Uterus (tissue), 4 donors: Measurements from ENCODE around the gene GPR6. TPM values are rescaled to one million over a fixed set of nuclear protein-coding genes. Genes with fewer than 3 reads are reported as not detected.

Source experiments
- DNase-seq, 2 donors: peaks; one replicate each; pipeline ENCODE4 v3.0.0-alpha.2; 2019 to 2020
- H3K27ac ChIP-seq, 2 donors: fragments of 200-600 bp; sonication (generic); 1 replicate in 1 of 2; 2 replicates in 1 of 2; pipeline ENCODE4 v1.5.1; 2016 to 2018
- H3K27me3 ChIP-seq, 2 donors: fragments of 200-600 bp; sonication (generic); one replicate each; pipeline ENCODE4 v1.5.1; 2018 to 2019; ENCODE audit warnings: control low read depth in 1 of 2
- H3K36me3 ChIP-seq, 2 donors: fragments of 200-600 bp; sonication (generic); one replicate each; pipeline ENCODE4 v1.5.1; 2019; ENCODE audit warnings: control low read depth in 1 of 2
- H3K4me1 ChIP-seq, 2 donors: fragments of 200-600 bp; sonication (generic); one replicate each; pipeline ENCODE4 v1.5.1; 2018 to 2019; ENCODE audit warnings: control low read depth in 1 of 2
- H3K4me3 ChIP-seq, 2 donors: fragments of 200-600 bp; sonication (generic); 1 replicate in 1 of 2; 2 replicates in 1 of 2; pipeline ENCODE4 v1.5.1; 2018 to 2019; ENCODE audit warnings: mild to moderate bottlenecking in 1 of 2
- H3K9me3 ChIP-seq, 2 donors: fragments of 200-600 bp; sonication (generic); one replicate each; pipeline ENCODE4 v1.5.1; 2019; ENCODE audit warnings: control low read depth in 1 of 2
- CTCF ChIP-seq, 4 experiments: fragments of 200-600 bp in 2 of 4; fragments of 450-650 bp in 2 of 4; sonication (generic) in 2 of 4; IDR thresholded peaks; one replicate each; pipeline ENCODE4 v1.5.1; 2016 to 2019; ENCODE audit warnings: antibody characterized with exemption in 4 of 4, mild to moderate bottlenecking in 2 of 4, moderate library complexity in 1 of 4
- POLR2A ChIP-seq, 2 donors: fragments of 450-650 bp; IDR thresholded peaks; one replicate each; pipeline ENCODE4 v1.6.1; 2016; ENCODE audit warnings: antibody characterized with exemption in 2 of 2, mild to moderate bottlenecking in 1 of 2, moderate library complexity in 1 of 2
- intact Hi-C: fragments of 100-400 bp; cut with DNase I; formaldehyde crosslinking; loops from one replicate; pipeline ENCODE4 v1.15.1; 2023; ENCODE audit warnings: low total_unique reads
- total RNA-seq, 4 donors: library from RNA; depleted of rRNA in 3 of 4; stranded (reverse); fragments of >200 nt in 3 of 4; gene quantifications; one replicate each; pipeline versions ENCODE4 v1.1.0 to v1.2.4, GENCODE V29; 2014 to 2023
- donor health status: DM: yes; HTN: yes; CAD: no.

GPR6 gene
- total RNA-seq, 4 donors from 2014 or later = not detected

- TF ChIP-seq CTCF (IDR thresholded peaks at IDR 0.05) (no peak), POLR2A (IDR thresholded peaks at IDR 0.05) (no peak)
- no peaks in the 10 kb centered on the region for H3K36me3 ChIP-seq
- H3K9me3 ChIP-seq = no peaks in the 10 kb centered on the region
- no peak overlapping the region for H3K4me3 ChIP-seq
- H3K27me3 ChIP-seq = no peaks in the 10 kb centered on the region
- no peak for DNase-seq
- H3K27ac ChIP-seq = no peak overlapping the region
- intact Hi-C loops = no loop called here
- no peaks in the 10 kb centered on the region for H3K4me1 ChIP-seq
Observed at GRCh38 chr6:110017946-110018345, 39.8 kb downstream of the GPR6 start.

- TF ChIP-seq CTCF (IDR thresholded peaks at IDR 0.05) (no peak), POLR2A (IDR thresholded peaks at IDR 0.05) (no peak)
- no peak for DNase-seq
- no peaks in the 10 kb centered on the region for H3K36me3 ChIP-seq
- H3K27me3 ChIP-seq = no peaks in the 10 kb centered on the region
- H3K27ac ChIP-seq = no peak overlapping the region
- no peaks in the 10 kb centered on the region for H3K9me3 ChIP-seq
- no peak overlapping the region for H3K4me3 ChIP-seq
- H3K4me1 ChIP-seq = no peaks in the 10 kb centered on the region
- intact Hi-C loops = no loop called here
Observed at GRCh38 chr6:110018486-110018885, 40.4 kb downstream of the GPR6 start.

- H3K9me3 ChIP-seq = no peaks in the 10 kb centered on the region
- no peaks in the 10 kb centered on the region for H3K4me1 ChIP-seq
- no peaks in the 10 kb centered on the region for H3K27me3 ChIP-seq
- H3K36me3 ChIP-seq = no peaks in the 10 kb centered on the region
- H3K4me3 ChIP-seq = no peak overlapping the region
- TF ChIP-seq POLR2A (IDR thresholded peaks at IDR 0.05) = no peak
- no peak overlapping the region for H3K27ac ChIP-seq
- DNase-seq = no peak
- intact Hi-C loops = no loop called here
Observed at GRCh38 chr6:110020888-110021287, 42.8 kb downstream of the GPR6 start.

- no peak for TF ChIP-seq CTCF (IDR thresholded peaks at IDR 0.05)
- no peak for TF ChIP-seq POLR2A (IDR thresholded peaks at IDR 0.05)
- intact Hi-C loops = no loop called here
- no peaks in the 10 kb centered on the region for H3K36me3 ChIP-seq
- H3K27me3 ChIP-seq = no peaks in the 10 kb centered on the region
- no peak for DNase-seq
- H3K27ac ChIP-seq = no peak overlapping the region
- no peak overlapping the region for H3K4me3 ChIP-seq
- no peaks in the 10 kb centered on the region for H3K9me3 ChIP-seq
- H3K4me1 ChIP-seq = no peaks in the 10 kb centered on the region
Observed at GRCh38 chr6:110029144-110029543, 51.0 kb downstream of the GPR6 start.

Other genes starting within 250 kb of the GPR6 start
- 10 to 100 TPM in 3 of 4 donors, 1 to 10 TPM in 1; 5.9 to 27.3 (median 17.2) TPM for gene WASF1, start 201.4 kb downstream of the GPR6 start, total RNA-seq
- 10 to 100 TPM; 20.3 to 34.8 (median 23.4) TPM for gene CDC40, start 202.1 kb downstream of the GPR6 start, total RNA-seq